SK-N-SH treated with all-trans-retinoic acid at 6 μM for 48 hours (cell line): ENCODE data around the gene CADM1.

Experiments
- ATAC-seq: fragments of 200-7000 bp; cut with Tn5 transposase; 3 replicates; pipeline ENCODE4 v1.9.1; 2020; ENCODE audit warnings: mild to moderate bottlenecking, moderate library complexity
- ARNTL ChIP-seq: fragments of 450-650 bp; formaldehyde crosslinking; IDR thresholded peaks from 2 replicates; pipeline ENCODE4 v1.5.0; 2020; ENCODE audit warnings: low read depth, mild to moderate bottlenecking, moderate library complexity, borderline replicate concordance
- BACH2 ChIP-seq: fragments of 250-450 bp; sonication (Bioruptor Pico); IDR thresholded peaks from 2 replicates; pipeline ENCODE4 v1.9.0; 2021; ENCODE audit warnings: mild to moderate bottlenecking, borderline replicate concordance
- CREB5 ChIP-seq: fragments of 250-450 bp; sonication (Bioruptor Pico); IDR thresholded peaks from 2 replicates; pipeline ENCODE4 v1.5.1; 2020; ENCODE audit warnings: low read depth, mild to moderate bottlenecking, moderate library complexity
- CSDC2 ChIP-seq: fragments of 250-450 bp; sonication (Bioruptor Pico); IDR thresholded peaks from 2 replicates; pipeline ENCODE4 v1.5.0; 2020; ENCODE audit warnings: mild to moderate bottlenecking, moderate library complexity
- ESRRG ChIP-seq: fragments of 250-450 bp; sonication (Bioruptor Pico); IDR thresholded peaks from 2 replicates; pipeline ENCODE4 v1.6.1; 2021; ENCODE audit warnings: mild to moderate bottlenecking
- GLIS3 ChIP-seq: fragments of 250-450 bp; sonication (Bioruptor Pico); IDR thresholded peaks from 2 replicates; pipeline ENCODE4 v1.5.0; 2020; ENCODE audit warnings: mild to moderate bottlenecking, moderate library complexity
- ISL1 ChIP-seq: fragments of 250-450 bp; sonication (Bioruptor Pico); IDR thresholded peaks from 2 replicates; pipeline ENCODE4 v2.1.2; 2022; ENCODE audit warnings: mild to moderate bottlenecking, moderate library complexity
- OSR1 ChIP-seq: fragments of 250-450 bp; sonication (Bioruptor Pico); IDR thresholded peaks from 2 replicates; pipeline ENCODE4 v1.8.0; 2022; ENCODE audit warnings: moderate library complexity, mild to moderate bottlenecking, inconsistent platforms
- PPARA ChIP-seq: fragments of 250-450 bp; sonication (Bioruptor Pico); IDR thresholded peaks from 2 replicates; pipeline ENCODE4 v1.5.0; 2020; ENCODE audit warnings: mild to moderate bottlenecking, borderline replicate concordance
- RARB ChIP-seq: fragments of 250-450 bp; sonication (Bioruptor Pico); IDR thresholded peaks from 2 replicates; pipeline ENCODE4 v1.8.0; 2021; ENCODE audit warnings: mild to moderate bottlenecking, moderate library complexity
- SNAI2 ChIP-seq: fragments of 250-450 bp; sonication (Bioruptor Pico); IDR thresholded peaks from 2 replicates; pipeline ENCODE4 v1.5.0; 2020; ENCODE audit warnings: mild to moderate bottlenecking, moderate library complexity
- TCF4 ChIP-seq: fragments of 250-450 bp; sonication (Bioruptor Pico); IDR thresholded peaks from 2 replicates; pipeline ENCODE4 v1.8.0; 2021; ENCODE audit warnings: mild to moderate bottlenecking, moderate library complexity, borderline replicate concordance
- TOX ChIP-seq: fragments of 250-450 bp; sonication (Bioruptor Pico); IDR thresholded peaks from 2 replicates; pipeline ENCODE4 v1.8.0; 2021; ENCODE audit warnings: mild to moderate bottlenecking, moderate library complexity, borderline replicate concordance
- ZC3H10 ChIP-seq: fragments of 250-450 bp; sonication (Bioruptor Pico); IDR thresholded peaks from 2 replicates; pipeline ENCODE4 v1.5.1; 2021; ENCODE audit warnings: mild to moderate bottlenecking, moderate library complexity
- ZFP3 ChIP-seq: fragments of 250-450 bp; sonication (Bioruptor Pico); IDR thresholded peaks from 2 replicates; pipeline ENCODE4 v1.5.0; 2020; ENCODE audit warnings: mild to moderate bottlenecking, moderate library complexity
- ZNF565 ChIP-seq: fragments of 450-650 bp; formaldehyde crosslinking; conservative IDR thresholded peaks from 2 replicates; pipeline ENCODE4 v1.5.0; 2020; ENCODE audit warnings: low read depth, mild to moderate bottlenecking, moderate library complexity
- ZNF70 ChIP-seq: fragments of 450-650 bp; formaldehyde crosslinking; IDR thresholded peaks from 2 replicates; pipeline ENCODE4 v1.5.0; 2020; ENCODE audit warnings: mild to moderate bottlenecking, moderate library complexity
- ZNF8 ChIP-seq: fragments of 450-650 bp; formaldehyde crosslinking; IDR thresholded peaks from 2 replicates; pipeline ENCODE4 v1.5.0; 2020; ENCODE audit warnings: mild to moderate bottlenecking, moderate library complexity
- TF ChIP-seq, protein P1 (sequence below): fragments of 250-450 bp; sonication (Bioruptor Pico); IDR thresholded peaks from 2 replicates; pipeline ENCODE4 v1.8.0; 2020; ENCODE audit warnings: mild to moderate bottlenecking, moderate library complexity, borderline replicate concordance
- TF ChIP-seq, protein P2 (sequence below): fragments of 250-450 bp; sonication (Bioruptor Pico); IDR thresholded peaks from 2 replicates; pipeline ENCODE4 v1.5.1; 2021; ENCODE audit warnings: mild to moderate bottlenecking, moderate library complexity
- TF ChIP-seq, protein P3 (sequence below): fragments of 250-450 bp; sonication (Bioruptor Pico); IDR thresholded peaks from 2 replicates; pipeline ENCODE4 v1.8.0; 2021; ENCODE audit warnings: low read depth, mild to moderate bottlenecking, moderate library complexity, borderline replicate concordance

CADM1 gene

GRCh38 chr11:115303929-115304531, 200.2 kb downstream of the CADM1 start:
- TF ChIP-seq ZNF565 (no peak), ZNF8 (CRISPR knock-in tag) (no peak), RARB (CRISPR knock-in tag) (no peak)

GRCh38 chr11:115302946-115303703, 201.1 kb downstream of the CADM1 start:
- ATAC-seq, result no peak
- TF ChIP-seq ZNF70 (CRISPR knock-in tag) (no peak), RARB (CRISPR knock-in tag) (no peak), ZC3H10 (CRISPR knock-in tag) (no peak), BACH2 (CRISPR knock-in tag) (no peak), CSDC2 (no peak), SNAI2 (CRISPR knock-in tag) (no peak), ESRRG (CRISPR knock-in tag) (no peak), ISL1 (CRISPR knock-in tag) (no peak), PPARA (CRISPR knock-in tag) (no peak), ARNTL (no peak), TOX (CRISPR knock-in tag) (no peak)
- TF ChIP-seq, protein P1, sequence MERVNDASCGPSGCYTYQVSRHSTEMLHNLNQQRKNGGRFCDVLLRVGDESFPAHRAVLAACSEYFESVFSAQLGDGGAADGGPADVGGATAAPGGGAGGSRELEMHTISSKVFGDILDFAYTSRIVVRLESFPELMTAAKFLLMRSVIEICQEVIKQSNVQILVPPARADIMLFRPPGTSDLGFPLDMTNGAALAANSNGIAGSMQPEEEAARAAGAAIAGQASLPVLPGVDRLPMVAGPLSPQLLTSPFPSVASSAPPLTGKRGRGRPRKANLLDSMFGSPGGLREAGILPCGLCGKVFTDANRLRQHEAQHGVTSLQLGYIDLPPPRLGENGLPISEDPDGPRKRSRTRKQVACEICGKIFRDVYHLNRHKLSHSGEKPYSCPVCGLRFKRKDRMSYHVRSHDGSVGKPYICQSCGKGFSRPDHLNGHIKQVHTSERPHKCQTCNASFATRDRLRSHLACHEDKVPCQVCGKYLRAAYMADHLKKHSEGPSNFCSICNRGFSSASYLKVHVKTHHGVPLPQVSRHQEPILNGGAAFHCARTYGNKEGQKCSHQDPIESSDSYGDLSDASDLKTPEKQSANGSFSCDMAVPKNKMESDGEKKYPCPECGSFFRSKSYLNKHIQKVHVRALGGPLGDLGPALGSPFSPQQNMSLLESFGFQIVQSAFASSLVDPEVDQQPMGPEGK, result no peak
- TF ChIP-seq, protein P2, sequence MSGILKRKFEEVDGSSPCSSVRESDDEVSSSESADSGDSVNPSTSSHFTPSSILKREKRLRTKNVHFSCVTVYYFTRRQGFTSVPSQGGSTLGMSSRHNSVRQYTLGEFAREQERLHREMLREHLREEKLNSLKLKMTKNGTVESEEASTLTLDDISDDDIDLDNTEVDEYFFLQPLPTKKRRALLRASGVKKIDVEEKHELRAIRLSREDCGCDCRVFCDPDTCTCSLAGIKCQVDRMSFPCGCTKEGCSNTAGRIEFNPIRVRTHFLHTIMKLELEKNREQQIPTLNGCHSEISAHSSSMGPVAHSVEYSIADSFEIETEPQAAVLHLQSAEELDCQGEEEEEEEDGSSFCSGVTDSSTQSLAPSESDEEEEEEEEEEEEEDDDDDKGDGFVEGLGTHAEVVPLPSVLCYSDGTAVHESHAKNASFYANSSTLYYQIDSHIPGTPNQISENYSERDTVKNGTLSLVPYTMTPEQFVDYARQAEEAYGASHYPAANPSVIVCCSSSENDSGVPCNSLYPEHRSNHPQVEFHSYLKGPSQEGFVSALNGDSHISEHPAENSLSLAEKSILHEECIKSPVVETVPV (CRISPR knock-in tag), result no peak
- TF ChIP-seq, protein P3, sequence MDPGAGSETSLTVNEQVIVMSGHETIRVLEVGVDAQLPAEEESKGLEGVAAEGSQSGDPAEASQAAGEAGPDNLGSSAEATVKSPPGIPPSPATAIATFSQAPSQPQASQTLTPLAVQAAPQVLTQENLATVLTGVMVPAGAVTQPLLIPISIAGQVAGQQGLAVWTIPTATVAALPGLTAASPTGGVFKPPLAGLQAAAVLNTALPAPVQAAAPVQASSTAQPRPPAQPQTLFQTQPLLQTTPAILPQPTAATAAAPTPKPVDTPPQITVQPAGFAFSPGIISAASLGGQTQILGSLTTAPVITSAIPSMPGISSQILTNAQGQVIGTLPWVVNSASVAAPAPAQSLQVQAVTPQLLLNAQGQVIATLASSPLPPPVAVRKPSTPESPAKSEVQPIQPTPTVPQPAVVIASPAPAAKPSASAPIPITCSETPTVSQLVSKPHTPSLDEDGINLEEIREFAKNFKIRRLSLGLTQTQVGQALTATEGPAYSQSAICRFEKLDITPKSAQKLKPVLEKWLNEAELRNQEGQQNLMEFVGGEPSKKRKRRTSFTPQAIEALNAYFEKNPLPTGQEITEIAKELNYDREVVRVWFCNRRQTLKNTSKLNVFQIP (CRISPR knock-in tag), result no peak

More at GRCh38 chr11:115303929-115304531, 200.2 kb downstream of the CADM1 start:
- no peak for ATAC-seq

GRCh38 chr11:115300660-115301428, 203.4 kb downstream of the CADM1 start:
- no peak for ATAC-seq
- no peak for TF ChIP-seq CREB5 (CRISPR knock-in tag)
- no peak for TF ChIP-seq RARB (CRISPR knock-in tag)
- no peak for TF ChIP-seq OSR1 (CRISPR knock-in tag)
- no peak for TF ChIP-seq TCF4 (CRISPR knock-in tag)
- TF ChIP-seq GLIS3, result no peak
- no peak for TF ChIP-seq ARNTL
- TF ChIP-seq BACH2 (CRISPR knock-in tag), result no peak
- TF ChIP-seq, protein P3 (CRISPR knock-in tag), result no peak
- no peak for TF ChIP-seq PPARA (CRISPR knock-in tag)
- TF ChIP-seq ZFP3 (CRISPR knock-in tag), result no peak
- TF ChIP-seq, all 23 proteins: peak for 0
